MCF 10A (cell line): ENCODE data around the gene FBXL19. TPM values are rescaled to one million over a fixed set of nuclear protein-coding genes. Genes with fewer than 3 reads are reported as not detected.

Experiments
- BruUV-seq: library from RNA; stranded (reverse); fragments of 400-500 nt; replicated peaks from 2 replicates; lab custom pipeline; 2021; lab: Mats Ljungman, UMichigan
- CTCF ChIA-PET: fragments of 300-600 bp; sonication (Branson Sonifier 250); formaldehyde crosslinking; extraction: SDS; loops from one replicate; lab custom pipeline; 2021; ENCODE audit warnings: antibody characterized with exemption, inconsistent platforms; lab: Yijun Ruan, JAX
- POLR2A ChIA-PET: fragments of 300-600, 350-650 bp; sonication (Branson Sonifier 250); formaldehyde crosslinking; extraction: SDS; loops from one replicate; lab custom pipeline; 2020; ENCODE audit warnings: antibody characterized with exemption, inconsistent platforms; lab: Yijun Ruan, JAX
- DNase-seq: peaks from one replicate; pipeline ENCODE4 v3.0.0-alpha.2; 2018; ENCODE audit not compliant: unreplicated experiment
- H3K27ac Mint-ChIP-seq: one replicate; pipeline ENCODE4 v1.8.0; 2022; ENCODE audit warnings: mild to moderate bottlenecking, low read depth, mixed read lengths; ENCODE audit not compliant: unreplicated experiment
- H3K27me3 Mint-ChIP-seq: one replicate; pipeline ENCODE4 v1.8.0; 2022; ENCODE audit warnings: mixed read lengths; ENCODE audit not compliant: insufficient read depth, unreplicated experiment
- H3K36me3 Mint-ChIP-seq: one replicate; pipeline ENCODE4 v1.8.0; 2022; ENCODE audit warnings: mild to moderate bottlenecking, moderate library complexity, mixed read lengths; ENCODE audit not compliant: insufficient read depth, unreplicated experiment
- H3K4me1 Mint-ChIP-seq: one replicate; pipeline ENCODE4 v1.8.0; 2022; ENCODE audit warnings: mixed read lengths; ENCODE audit not compliant: insufficient read depth, unreplicated experiment
- H3K4me3 Mint-ChIP-seq: one replicate; pipeline ENCODE4 v1.8.0; 2022; ENCODE audit warnings: mild to moderate bottlenecking, moderate library complexity, mixed read lengths; ENCODE audit not compliant: unreplicated experiment
- H3K9me3 Mint-ChIP-seq: one replicate; pipeline ENCODE4 v1.8.0; 2022; ENCODE audit warnings: mixed read lengths; ENCODE audit not compliant: unreplicated experiment
- intact Hi-C: fragments of 100-400 bp; cut with micrococcal nuclease; formaldehyde crosslinking; loops from 2 replicates; pipeline ENCODE4 v1.14.1; 2022
- total RNA-seq: library from RNA; stranded (reverse); gene quantifications from 2 replicates; pipeline ENCODE4 v1.2.3, GENCODE V29; 2022
- TF ChIP-seq, protein P1 (sequence below): fragments of 200-600 bp; IDR thresholded peaks from one replicate; pipeline ENCODE4 v1.8.0; 2022; ENCODE audit warnings: antibody characterized with exemption, mild to moderate bottlenecking; ENCODE audit not compliant: unreplicated experiment

Gene FBXL19
- total RNA-seq, 1 experiment from 2014 or later: 18.0 TPM

DNA sequence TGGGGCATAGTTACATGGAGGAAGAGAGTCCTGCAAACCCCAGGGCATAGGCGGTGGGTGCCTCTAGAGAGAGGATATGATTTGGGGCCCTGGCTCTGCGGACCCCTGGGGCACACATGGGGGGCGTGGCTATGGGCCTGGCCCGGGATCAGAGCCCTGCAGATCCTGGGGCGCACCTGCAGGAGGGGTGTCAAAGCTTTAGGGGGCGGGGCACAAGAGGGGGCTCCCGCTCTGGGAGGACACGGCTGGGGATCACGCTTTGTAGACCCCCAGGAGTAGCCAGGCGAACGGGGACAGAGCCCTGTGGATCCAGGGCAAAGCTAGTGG lies 30.0 kb upstream of the FBXL19 start:
- H3K4me3 Mint-ChIP-seq: peak overlapping the region; percentile 75
- H3K36me3 Mint-ChIP-seq: peaks cover 20% of the 10 kb centered on the region
- CTCF ChIA-PET: interaction anchor here (0.7 to 3.6 kb wide), 5 partner anchors 8 to 54 kb away, joined by 3 to 13 read pairs (median 6); no protein-coding TSS in a partner anchor
- peak overlapping the region; percentile 80 for H3K27ac Mint-ChIP-seq
- no peaks in the 10 kb centered on the region for H3K27me3 Mint-ChIP-seq
- H3K9me3 Mint-ChIP-seq: no peaks in the 10 kb centered on the region
- H3K4me1 Mint-ChIP-seq: peaks cover 31% of the 10 kb centered on the region
- intact Hi-C loops: no loop called here
- BruUV-seq: no TSS peak
- TF ChIP-seq, protein P1, sequence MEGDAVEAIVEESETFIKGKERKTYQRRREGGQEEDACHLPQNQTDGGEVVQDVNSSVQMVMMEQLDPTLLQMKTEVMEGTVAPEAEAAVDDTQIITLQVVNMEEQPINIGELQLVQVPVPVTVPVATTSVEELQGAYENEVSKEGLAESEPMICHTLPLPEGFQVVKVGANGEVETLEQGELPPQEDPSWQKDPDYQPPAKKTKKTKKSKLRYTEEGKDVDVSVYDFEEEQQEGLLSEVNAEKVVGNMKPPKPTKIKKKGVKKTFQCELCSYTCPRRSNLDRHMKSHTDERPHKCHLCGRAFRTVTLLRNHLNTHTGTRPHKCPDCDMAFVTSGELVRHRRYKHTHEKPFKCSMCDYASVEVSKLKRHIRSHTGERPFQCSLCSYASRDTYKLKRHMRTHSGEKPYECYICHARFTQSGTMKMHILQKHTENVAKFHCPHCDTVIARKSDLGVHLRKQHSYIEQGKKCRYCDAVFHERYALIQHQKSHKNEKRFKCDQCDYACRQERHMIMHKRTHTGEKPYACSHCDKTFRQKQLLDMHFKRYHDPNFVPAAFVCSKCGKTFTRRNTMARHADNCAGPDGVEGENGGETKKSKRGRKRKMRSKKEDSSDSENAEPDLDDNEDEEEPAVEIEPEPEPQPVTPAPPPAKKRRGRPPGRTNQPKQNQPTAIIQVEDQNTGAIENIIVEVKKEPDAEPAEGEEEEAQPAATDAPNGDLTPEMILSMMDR: no peak
- DNase-seq: no peak
- POLR2A ChIA-PET: interaction anchor here (0.6 to 5.1 kb wide), 8 partner anchors 9 to 133 kb away, joined by 3 to 36 read pairs (median 4); no protein-coding TSS in a partner anchor

DNA sequence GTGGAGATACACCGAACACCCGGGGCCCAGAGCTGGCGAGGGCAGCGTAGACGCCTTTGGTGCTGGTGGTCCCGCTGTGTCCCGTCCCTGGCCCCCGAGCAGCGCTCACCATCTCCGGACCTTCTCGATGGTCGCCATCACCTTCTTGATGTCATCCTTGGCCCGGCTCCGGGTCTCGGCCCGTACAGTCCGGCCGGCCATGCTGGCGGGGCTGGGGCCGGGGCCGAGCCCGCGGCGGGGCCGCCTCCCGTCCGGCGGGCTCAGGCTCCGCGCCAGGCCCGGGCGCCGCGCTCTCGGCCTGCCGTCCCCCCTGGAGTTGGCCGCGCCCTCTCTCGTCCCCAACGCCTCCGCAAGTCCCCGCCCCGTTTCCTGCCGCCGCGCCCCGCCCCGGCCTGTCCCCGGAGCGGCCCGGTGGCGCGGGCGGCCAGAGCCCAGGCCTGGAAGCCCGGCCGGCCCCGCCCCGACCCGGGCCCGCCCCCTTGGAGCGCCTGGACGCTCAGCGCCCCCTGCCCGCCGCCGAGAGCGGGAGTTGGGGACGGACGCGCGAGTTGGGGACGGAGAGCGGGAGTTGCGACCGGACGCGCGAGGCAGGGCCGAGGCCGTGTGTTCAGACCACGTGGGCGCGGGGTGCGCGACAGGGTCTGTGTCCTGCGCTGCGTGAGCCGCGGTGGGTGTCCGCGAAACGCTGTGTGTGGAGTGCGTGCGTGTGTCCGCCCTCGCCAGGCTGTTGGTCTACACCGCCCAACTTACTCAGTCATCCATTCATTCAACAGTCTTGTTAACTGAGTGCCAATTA lies 29.4 kb upstream of the FBXL19 start, which contains the start of gene BCL7C:
Gene BCL7C (minus strand): TSS at position 334 of the 796 bp plus-strand sequence. CDS start 133 bp downstream, at position 201.
- peak; percentile 88 for DNase-seq
- Mint-ChIP-seq H3K4me1 (peaks cover 31% of the 10 kb centered on the region), H3K9me3 (no peaks in the 10 kb centered on the region), H3K27ac (peak within 1 kb of the TSS; percentile 80), H3K27me3 (no peaks in the 10 kb centered on the region), H3K36me3 (peaks cover 16% of the 10 kb centered on the region), H3K4me3 (peak within 1 kb of the TSS; percentile 75)
- CTCF ChIA-PET: interaction anchor here (1.6 to 3.6 kb wide), 3 partner anchors 20 to 49 kb away, joined by 6 to 13 read pairs (median 6); no protein-coding TSS in a partner anchor
- TF ChIP-seq, protein P1: peak; percentile 43
- no TSS peak for BruUV-seq
- intact Hi-C loops: loop anchor here (2.0 kb wide), 2 partner anchors 29 to 49 kb away; partner anchors contain the start of gene FBXL19
- POLR2A ChIA-PET: interaction anchor here (0.6 to 5.1 kb wide), 10 partner anchors 8 to 133 kb away, joined by 3 to 36 read pairs (median 4); no protein-coding TSS in a partner anchor

DNA sequence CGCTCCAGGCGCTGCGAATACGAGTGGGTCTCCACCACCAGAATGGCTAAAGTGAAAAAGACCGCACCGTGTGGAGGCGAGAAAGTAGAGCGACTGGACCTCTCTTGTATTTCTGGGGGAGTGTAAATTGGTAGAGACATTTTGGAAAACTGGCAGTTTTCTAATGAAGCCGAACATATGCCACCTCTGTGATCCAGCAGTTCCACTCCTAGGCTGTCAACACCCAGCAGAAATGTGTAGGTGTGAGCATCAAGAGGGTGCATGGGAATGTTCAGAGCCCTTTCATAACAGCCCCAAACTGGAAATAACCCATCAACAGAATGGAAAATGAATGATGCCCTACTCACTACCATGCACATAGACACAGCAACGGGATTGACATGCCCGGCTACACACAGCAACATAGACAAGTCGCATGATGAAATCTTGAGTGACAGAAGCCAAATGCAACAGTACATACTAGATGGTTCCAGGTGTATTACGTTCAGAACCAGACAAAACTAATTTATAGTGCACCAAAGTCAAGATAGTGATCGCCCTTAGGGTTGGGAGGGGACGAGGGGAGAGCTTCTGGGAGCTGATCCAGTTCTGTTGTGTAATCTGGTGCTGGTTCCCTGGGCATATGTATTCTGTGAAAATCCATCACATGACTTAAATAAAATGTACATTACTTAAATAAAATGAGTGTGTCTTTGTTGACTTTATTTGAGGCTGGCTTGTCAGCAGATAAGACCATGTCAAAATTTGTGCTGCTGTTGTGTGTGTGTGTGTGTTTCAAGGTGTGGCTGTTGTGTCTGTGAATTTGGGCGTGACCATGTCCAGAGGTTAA lies 28.6 kb upstream of the FBXL19 start:
- TSS peak; percentile 77 for BruUV-seq
- peaks cover 31% of the 10 kb centered on the region for H3K4me1 Mint-ChIP-seq
- peak; percentile 65 for DNase-seq
- H3K36me3 Mint-ChIP-seq: peaks cover 11% of the 10 kb centered on the region
- peak overlapping the region; percentile 75 for H3K4me3 Mint-ChIP-seq
- no peaks in the 10 kb centered on the region for H3K9me3 Mint-ChIP-seq
- TF ChIP-seq, protein P1: no peak
- intact Hi-C loops: loop anchor here (2.0 to 5.0 kb wide), 3 partner anchors 28 to 197 kb away; partner anchors contain the start of genes FBXL19 and SRCAP
- no peaks in the 10 kb centered on the region for H3K27me3 Mint-ChIP-seq
- CTCF ChIA-PET: interaction anchor here (0.7 to 1.5 kb wide), 4 partner anchors 27 to 125 kb away, joined by 3 to 5 read pairs (median 4); no protein-coding TSS in a partner anchor
- POLR2A ChIA-PET: interaction anchor here (0.6 to 3.6 kb wide), 10 partner anchors 10 to 564 kb away, joined by 3 to 24 read pairs (median 4); partner anchors contain the start of gene PHKG2
- peak overlapping the region; percentile 77 for H3K27ac Mint-ChIP-seq
